ENCODE data around the gene FNBP1. TPM values are rescaled to one million over a fixed set of nuclear protein-coding genes. Genes with fewer than 3 reads are reported as not detected.

The FNBP1 gene
- total and polyA plus RNA-seq, 2 of the 13 experiments (the other 11 are each of a cell fraction or from before 2014, with no cell fraction given) = 5.4 to 19.5 TPM

GRCh38 chr9:130043654-130044623 lies 950 bp upstream of the FNBP1 start (continued):
- no peak for TF ChIP-seq ZNF207 (IDR thresholded peaks at IDR 0.05; ENCODE audit: borderline replicate concordance)
- TF ChIP-seq KAT8 (CRISPR knock-in tag; IDR thresholded peaks at IDR 0.05) = peak; percentile 40; the same call in 1 of the 2 replicates
- no peak for TF ChIP-seq ZNF510 (CRISPR knock-in tag; IDR thresholded peaks at IDR 0.05; ENCODE audit: low read depth)
- TF ChIP-seq, protein P1, sequence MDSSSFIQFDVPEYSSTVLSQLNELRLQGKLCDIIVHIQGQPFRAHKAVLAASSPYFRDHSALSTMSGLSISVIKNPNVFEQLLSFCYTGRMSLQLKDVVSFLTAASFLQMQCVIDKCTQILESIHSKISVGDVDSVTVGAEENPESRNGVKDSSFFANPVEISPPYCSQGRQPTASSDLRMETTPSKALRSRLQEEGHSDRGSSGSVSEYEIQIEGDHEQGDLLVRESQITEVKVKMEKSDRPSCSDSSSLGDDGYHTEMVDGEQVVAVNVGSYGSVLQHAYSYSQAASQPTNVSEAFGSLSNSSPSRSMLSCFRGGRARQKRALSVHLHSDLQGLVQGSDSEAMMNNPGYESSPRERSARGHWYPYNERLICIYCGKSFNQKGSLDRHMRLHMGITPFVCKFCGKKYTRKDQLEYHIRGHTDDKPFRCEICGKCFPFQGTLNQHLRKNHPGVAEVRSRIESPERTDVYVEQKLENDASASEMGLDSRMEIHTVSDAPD (CRISPR knock-in tag; IDR thresholded peaks at IDR 0.05) = peak; percentile 5; the same call in 1 of the 2 replicates
- no peak for TF ChIP-seq ZSCAN20 (CRISPR knock-in tag; IDR thresholded peaks at IDR 0.05; ENCODE audit: borderline replicate concordance)
- TF ChIP-seq, protein P2, sequence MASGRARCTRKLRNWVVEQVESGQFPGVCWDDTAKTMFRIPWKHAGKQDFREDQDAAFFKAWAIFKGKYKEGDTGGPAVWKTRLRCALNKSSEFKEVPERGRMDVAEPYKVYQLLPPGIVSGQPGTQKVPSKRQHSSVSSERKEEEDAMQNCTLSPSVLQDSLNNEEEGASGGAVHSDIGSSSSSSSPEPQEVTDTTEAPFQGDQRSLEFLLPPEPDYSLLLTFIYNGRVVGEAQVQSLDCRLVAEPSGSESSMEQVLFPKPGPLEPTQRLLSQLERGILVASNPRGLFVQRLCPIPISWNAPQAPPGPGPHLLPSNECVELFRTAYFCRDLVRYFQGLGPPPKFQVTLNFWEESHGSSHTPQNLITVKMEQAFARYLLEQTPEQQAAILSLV (CRISPR knock-in tag; IDR thresholded peaks at IDR 0.05; ENCODE audit: borderline replicate concordance) = peak; percentile 70; the same call in 1 of the 2 replicates
- 0 out of 2 replicates have a peak, but pooled peaks have one; percentile 27 for TF ChIP-seq MLX (CRISPR knock-in tag; IDR thresholded peaks at IDR 0.05)
- TF ChIP-seq HNRNPL (IDR thresholded peaks at IDR 0.05; ENCODE audit: low read depth, low read length) = no peak
- TF ChIP-seq FOXA1 (IDR thresholded peaks at IDR 0.05) = no peak
- TF ChIP-seq FOXA1 (CRISPR knock-in tag; IDR thresholded peaks at IDR 0.05) = no peak
- peak; percentile 50; the same call in 1 of the 2 replicates for TF ChIP-seq GATAD2A (CRISPR knock-in tag; IDR thresholded peaks at IDR 0.05)
- peak; percentile 81; the same call in 1 of the 2 replicates for TF ChIP-seq KLF6 (CRISPR knock-in tag; IDR thresholded peaks at IDR 0.05)
- no peak for TF ChIP-seq ZNF432 (CRISPR knock-in tag; IDR thresholded peaks at IDR 0.05; ENCODE audit: borderline replicate concordance)
- TF ChIP-seq ZBTB1 (CRISPR knock-in tag; IDR thresholded peaks at IDR 0.05; ENCODE audit: borderline replicate concordance) = no peak
- TF ChIP-seq, protein P3, sequence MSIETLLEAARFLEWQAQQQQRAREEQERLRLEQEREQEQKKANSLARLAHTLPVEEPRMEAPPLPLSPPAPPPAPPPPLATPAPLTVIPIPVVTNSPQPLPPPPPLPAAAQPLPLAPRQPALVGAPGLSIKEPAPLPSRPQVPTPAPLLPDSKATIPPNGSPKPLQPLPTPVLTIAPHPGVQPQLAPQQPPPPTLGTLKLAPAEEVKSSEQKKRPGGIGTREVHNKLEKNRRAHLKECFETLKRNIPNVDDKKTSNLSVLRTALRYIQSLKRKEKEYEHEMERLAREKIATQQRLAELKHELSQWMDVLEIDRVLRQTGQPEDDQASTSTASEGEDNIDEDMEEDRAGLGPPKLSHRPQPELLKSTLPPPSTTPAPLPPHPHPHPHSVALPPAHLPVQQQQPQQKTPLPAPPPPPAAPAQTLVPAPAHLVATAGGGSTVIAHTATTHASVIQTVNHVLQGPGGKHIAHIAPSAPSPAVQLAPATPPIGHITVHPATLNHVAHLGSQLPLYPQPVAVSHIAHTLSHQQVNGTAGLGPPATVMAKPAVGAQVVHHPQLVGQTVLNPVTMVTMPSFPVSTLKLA (IDR thresholded peaks at IDR 0.05) = peak; percentile 18; the same call in 1 of the 2 replicates
- no peak for TF ChIP-seq NR2F2 (IDR thresholded peaks at IDR 0.05; ENCODE audit: borderline replicate concordance, low read depth)
- TF ChIP-seq FOXJ3 (CRISPR knock-in tag; IDR thresholded peaks at IDR 0.05; ENCODE audit: borderline replicate concordance) = no peak
- peak; percentile 50; the same call in 1 of the 2 replicates for TF ChIP-seq JUN (CRISPR knock-in tag; IDR thresholded peaks at IDR 0.05)
- peak; percentile 47; the same call in 1 of the 2 replicates for TF ChIP-seq ZMYM4 (CRISPR knock-in tag; IDR thresholded peaks at IDR 0.05)
- no peak for TF ChIP-seq NAIF1 (CRISPR knock-in tag; IDR thresholded peaks at IDR 0.05; ENCODE audit: borderline replicate concordance)
- TF ChIP-seq, protein P4, sequence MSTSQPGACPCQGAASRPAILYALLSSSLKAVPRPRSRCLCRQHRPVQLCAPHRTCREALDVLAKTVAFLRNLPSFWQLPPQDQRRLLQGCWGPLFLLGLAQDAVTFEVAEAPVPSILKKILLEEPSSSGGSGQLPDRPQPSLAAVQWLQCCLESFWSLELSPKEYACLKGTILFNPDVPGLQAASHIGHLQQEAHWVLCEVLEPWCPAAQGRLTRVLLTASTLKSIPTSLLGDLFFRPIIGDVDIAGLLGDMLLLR (CRISPR knock-in tag; IDR thresholded peaks at IDR 0.05) = no peak
- 0 out of 2 replicates have a peak, but pooled peaks have one; percentile 14 for TF ChIP-seq ZC3H4 (CRISPR knock-in tag; IDR thresholded peaks at IDR 0.05; ENCODE audit: borderline replicate concordance)
- TF ChIP-seq ZNF33A (CRISPR knock-in tag; IDR thresholded peaks at IDR 0.05; ENCODE audit: borderline replicate concordance) = no peak
- TF ChIP-seq BATF2 (CRISPR knock-in tag; IDR thresholded peaks at IDR 0.05) = no peak
